ENCODE data around the gene ESR2. TPM values are rescaled to one million over a fixed set of nuclear protein-coding genes. Genes with fewer than 3 reads are reported as not detected.

ESR2 gene
- total and polyA plus RNA-seq, 4 experiments from 2014 or later, result 0.12 to 0.59 TPM; not detected in 2

DNA sequence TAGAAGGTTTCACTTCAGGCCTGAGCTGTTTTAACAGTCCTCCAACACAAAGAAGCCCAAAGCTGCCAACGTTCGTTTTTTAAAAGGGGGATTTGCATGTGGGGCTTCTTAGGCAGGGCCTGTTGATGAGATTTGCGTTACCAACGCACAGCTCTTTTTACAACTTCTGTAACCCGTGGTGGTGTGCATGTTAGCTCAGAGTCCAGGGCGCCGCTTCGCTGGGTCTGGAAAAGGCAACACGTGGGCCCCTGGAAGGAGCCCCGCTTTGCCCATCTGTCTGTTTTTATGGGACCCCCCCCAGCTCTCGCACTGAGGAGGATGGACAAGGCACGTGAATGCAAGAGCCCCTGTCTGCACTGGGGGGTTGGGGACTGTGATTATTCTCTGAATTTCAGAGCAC lies 84.0 kb downstream of the ESR2 start:
- CTCF ChIA-PET (ENCODE audit: partially characterized antibody), result no interaction called here
- POLR2A ChIA-PET (ENCODE audit: partially characterized antibody), result interaction anchor here (1.2 kb wide), 1 partner anchor 10 kb away, joined by 3 read pairs; no protein-coding TSS in a partner anchor
- Mint-ChIP-seq H3K9me3 (peaks cover 0 to 1% (median 0%) of the 10 kb centered on the region in 8 donors), H3K27ac (peak overlapping the region in 1 of 7 donors; percentile 10), H3K27me3 (no peaks in the 10 kb centered on the region), H3K4me3 (no peak overlapping the region), H3K36me3 (peaks cover 52 to 81% of the 10 kb centered on the region in 2 donors), H3K4me1 (peaks cover 0 to 1% (median 0%) of the 10 kb centered on the region in 4 donors)
- Histone ChIP-seq H3K27ac (ENCODE audit: low read depth, low read length) (no peak overlapping the region), H3K4me3 (ENCODE audit: low read length in 2 of 2) (no peak overlapping the region), H3K27me3 (ENCODE audit: insufficient read depth, low read length) (no peaks in the 10 kb centered on the region), H3K36me3 (ENCODE audit: insufficient read depth, low read length) (peaks cover 73% of the 10 kb centered on the region), H3K4me1 (ENCODE audit: insufficient read depth, low read length) (no peaks in the 10 kb centered on the region), H3K9me3 (ENCODE audit: control insufficient read depth in 1 of 2, low read length in 2 of 2) (no peaks in the 10 kb centered on the region)
- DNase-seq, result no peak
- intact Hi-C loops (cut with micrococcal nuclease), result no loop called here

DNA sequence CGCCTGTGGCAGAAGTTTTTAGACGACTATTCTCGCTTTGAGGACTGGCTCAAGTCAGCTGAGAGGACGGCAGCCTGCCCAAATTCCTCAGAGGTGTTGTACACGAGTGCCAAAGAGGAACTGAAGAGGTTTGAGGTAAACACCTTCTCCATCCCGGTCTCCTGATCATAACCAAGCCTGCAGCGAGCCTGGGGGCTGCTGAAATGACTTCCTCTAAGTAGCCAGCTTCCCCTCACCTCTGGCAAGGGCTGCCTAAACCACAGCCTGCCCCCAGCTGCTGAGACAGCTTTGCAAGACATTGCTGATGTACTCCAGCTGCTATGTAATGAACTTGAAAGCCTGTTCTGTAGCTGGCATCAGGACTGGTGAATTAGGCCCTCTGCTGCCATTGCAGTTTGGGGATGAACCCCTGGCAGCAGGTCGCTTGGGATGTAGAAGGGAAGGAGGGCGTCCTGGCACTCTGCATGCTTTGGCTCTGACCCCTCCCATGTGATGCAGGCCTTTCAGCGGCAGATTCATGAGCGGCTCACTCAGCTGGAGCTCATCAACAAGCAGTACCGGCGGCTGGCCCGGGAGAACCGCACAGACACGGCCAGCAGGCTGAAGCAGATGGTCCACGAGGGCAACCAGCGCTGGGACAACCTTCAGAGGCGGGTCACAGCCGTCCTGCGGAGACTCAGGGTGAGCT lies 84.6 kb downstream of the ESR2 start:
- H3K27me3 Mint-ChIP-seq, result no peaks in the 10 kb centered on the region
- Histone ChIP-seq H3K36me3 (ENCODE audit: insufficient read depth, low read length) (peaks cover 67% of the 10 kb centered on the region), H3K9me3 (ENCODE audit: control insufficient read depth in 1 of 2, low read length in 2 of 2) (no peaks in the 10 kb centered on the region), H3K4me1 (ENCODE audit: insufficient read depth, low read length) (no peaks in the 10 kb centered on the region), H3K4me3 (ENCODE audit: low read length in 2 of 2) (no peak overlapping the region), H3K27me3 (ENCODE audit: insufficient read depth, low read length) (no peaks in the 10 kb centered on the region), H3K27ac (ENCODE audit: low read depth, low read length) (no peak overlapping the region)
- peaks cover 51 to 82% of the 10 kb centered on the region in 2 donors for H3K36me3 Mint-ChIP-seq
- peak overlapping the region in 2 of 7 donors; percentile 52 to 81 for H3K27ac Mint-ChIP-seq
- peaks cover 0 to 1% (median 0%) of the 10 kb centered on the region in 4 donors for H3K4me1 Mint-ChIP-seq
- intact Hi-C loops (cut with micrococcal nuclease), result no loop called here
- no peak overlapping the region for H3K4me3 Mint-ChIP-seq
- DNase-seq, result no peak
- POLR2A ChIA-PET (ENCODE audit: partially characterized antibody), result interaction anchor here (1.2 kb wide), 1 partner anchor 9 kb away, joined by 3 read pairs; no protein-coding TSS in a partner anchor
- H3K9me3 Mint-ChIP-seq, result no peaks in the 10 kb centered on the region
- CTCF ChIA-PET (ENCODE audit: partially characterized antibody), result interaction anchor here (0.7 to 1.0 kb wide), 3 partner anchors 16 to 94 kb away, joined by 3 read pairs; no protein-coding TSS in a partner anchor

DNA sequence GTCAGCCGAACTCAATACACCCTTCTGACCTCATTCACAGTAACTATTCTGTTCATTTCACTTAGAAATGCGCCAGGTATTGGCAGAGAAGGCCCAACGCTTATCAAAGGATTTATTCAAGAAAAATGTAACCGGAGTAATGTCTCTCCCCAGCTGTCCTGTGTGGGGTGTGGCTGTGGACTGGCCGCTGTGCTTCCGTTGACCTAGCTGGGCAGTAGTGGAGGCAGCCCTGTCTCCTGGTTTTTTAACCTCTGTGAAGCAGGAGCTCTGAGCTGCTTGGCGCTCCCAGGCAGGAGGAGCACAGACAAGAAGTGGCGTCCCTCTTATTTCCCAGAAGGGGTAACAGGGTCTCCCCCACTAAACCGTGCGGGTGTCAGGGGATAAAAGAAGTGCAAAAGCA lies 85.2 kb downstream of the ESR2 start:
- no peak overlapping the region for H3K4me3 Mint-ChIP-seq
- POLR2A ChIA-PET (ENCODE audit: partially characterized antibody), result no interaction called here
- no peak for DNase-seq
- Histone ChIP-seq H3K27ac (ENCODE audit: low read depth, low read length) (no peak overlapping the region), H3K36me3 (ENCODE audit: insufficient read depth, low read length) (peaks cover 61% of the 10 kb centered on the region), H3K9me3 (ENCODE audit: control insufficient read depth in 1 of 2, low read length in 2 of 2) (no peaks in the 10 kb centered on the region), H3K4me3 (ENCODE audit: low read length in 2 of 2) (no peak overlapping the region), H3K4me1 (ENCODE audit: insufficient read depth, low read length) (no peaks in the 10 kb centered on the region), H3K27me3 (ENCODE audit: insufficient read depth, low read length) (no peaks in the 10 kb centered on the region)
- intact Hi-C loops (cut with micrococcal nuclease), result no loop called here
- no peaks in the 10 kb centered on the region for H3K9me3 Mint-ChIP-seq
- H3K36me3 Mint-ChIP-seq, result peaks cover 55 to 76% of the 10 kb centered on the region in 2 donors
- peaks cover 0 to 1% (median 0%) of the 10 kb centered on the region in 4 donors for H3K4me1 Mint-ChIP-seq
- H3K27ac Mint-ChIP-seq, result no peak overlapping the region
- H3K27me3 Mint-ChIP-seq, result no peaks in the 10 kb centered on the region
- CTCF ChIA-PET (ENCODE audit: partially characterized antibody), result interaction anchor here (0.7 to 1.0 kb wide), 3 partner anchors 16 to 95 kb away, joined by 3 read pairs; no protein-coding TSS in a partner anchor

DNA sequence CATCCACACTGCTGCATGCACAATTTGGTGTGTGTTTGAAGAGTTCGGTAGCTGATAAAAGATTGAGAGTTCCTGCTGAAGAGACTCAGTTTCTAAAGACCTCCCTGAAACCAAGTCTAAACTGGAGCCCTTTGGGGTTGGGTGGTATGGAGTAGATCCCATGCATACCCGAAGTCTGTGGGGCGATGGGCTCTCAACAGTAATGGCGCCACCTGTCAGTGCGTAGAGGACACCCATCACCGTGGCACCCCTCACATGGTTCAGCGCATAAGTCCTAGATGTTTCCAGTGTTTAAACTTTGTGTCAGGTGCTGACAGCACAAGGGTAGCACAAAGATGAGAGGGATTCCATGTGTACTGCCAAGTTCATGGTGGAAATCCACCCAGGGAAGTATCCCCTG lies 85.9 kb downstream of the ESR2 start:
- intact Hi-C loops (cut with micrococcal nuclease), result no loop called here
- ChIA-PET POLR2A (ENCODE audit: partially characterized antibody) (no interaction called here), CTCF (ENCODE audit: partially characterized antibody) (interaction anchor here (1.0 kb wide), 2 partner anchors 19 to 95 kb away, joined by 3 read pairs; no protein-coding TSS in a partner anchor)
- H3K27ac Mint-ChIP-seq, result peak overlapping the region in 1 of 7 donors; percentile 19
- no peaks in the 10 kb centered on the region for H3K9me3 Mint-ChIP-seq
- H3K27ac ChIP-seq (ENCODE audit: low read depth, low read length), result no peak overlapping the region
- peaks cover 55% of the 10 kb centered on the region for H3K36me3 ChIP-seq (ENCODE audit: insufficient read depth, low read length)
- no peaks in the 10 kb centered on the region for H3K9me3 ChIP-seq (ENCODE audit: control insufficient read depth in 1 of 2, low read length in 2 of 2)
- H3K4me3 ChIP-seq (ENCODE audit: low read length in 2 of 2), result no peak overlapping the region
- no peak overlapping the region for H3K4me3 Mint-ChIP-seq
- peaks cover 55 to 74% of the 10 kb centered on the region in 2 donors for H3K36me3 Mint-ChIP-seq
- peaks cover 0 to 3% (median under 1%) of the 10 kb centered on the region in 4 donors for H3K4me1 Mint-ChIP-seq
- no peak for DNase-seq
- H3K4me1 ChIP-seq (ENCODE audit: insufficient read depth, low read length), result no peaks in the 10 kb centered on the region
- no peaks in the 10 kb centered on the region for H3K27me3 ChIP-seq (ENCODE audit: insufficient read depth, low read length)
- no peaks in the 10 kb centered on the region for H3K27me3 Mint-ChIP-seq

DNA sequence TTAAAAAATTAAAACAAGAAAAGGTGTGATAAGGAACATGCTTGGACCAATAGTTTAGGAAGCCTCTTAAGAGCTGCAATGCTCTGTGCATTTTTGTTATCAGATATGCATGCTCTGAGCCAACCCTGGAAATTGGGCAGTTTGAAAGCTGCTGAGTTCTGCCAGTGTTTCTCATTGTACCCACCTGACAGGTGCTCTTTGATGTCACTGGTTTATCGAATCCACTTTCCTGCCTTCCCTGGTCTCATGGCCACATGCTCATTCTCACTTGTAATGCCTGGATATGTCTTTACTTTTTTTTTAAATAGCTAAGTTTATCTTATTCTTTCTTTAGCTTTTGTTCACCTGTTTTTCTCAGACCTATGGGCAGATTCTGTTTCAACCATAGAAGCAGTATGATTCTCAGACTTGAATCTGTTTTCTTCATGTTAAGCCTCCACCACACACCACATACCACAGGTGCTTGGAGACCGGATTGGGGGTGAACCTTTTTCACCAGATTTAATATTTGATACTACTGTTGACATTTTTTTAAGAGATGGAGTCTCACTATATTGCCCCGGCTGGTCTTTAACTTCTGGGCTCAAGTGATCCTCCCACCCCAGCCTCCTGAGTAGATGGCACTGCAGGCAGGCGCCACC lies 90.7 kb downstream of the ESR2 start:
- ChIA-PET POLR2A (ENCODE audit: partially characterized antibody) (interaction anchor here (1.0 kb wide), 1 partner anchor 10 kb away, joined by 3 read pairs; no protein-coding TSS in a partner anchor), CTCF (ENCODE audit: partially characterized antibody) (no interaction called here)
- Histone ChIP-seq H3K4me3 (ENCODE audit: low read length in 2 of 2) (no peak overlapping the region), H3K36me3 (ENCODE audit: insufficient read depth, low read length) (peaks cover 25% of the 10 kb centered on the region), H3K4me1 (ENCODE audit: insufficient read depth, low read length) (peaks cover 1% of the 10 kb centered on the region), H3K9me3 (ENCODE audit: control insufficient read depth in 1 of 2, low read length in 2 of 2) (no peaks in the 10 kb centered on the region), H3K27ac (ENCODE audit: low read depth, low read length) (no peak overlapping the region), H3K27me3 (ENCODE audit: insufficient read depth, low read length) (no peaks in the 10 kb centered on the region)
- H3K36me3 Mint-ChIP-seq, result peaks cover 34 to 65% of the 10 kb centered on the region in 2 donors
- no peak for DNase-seq
- H3K27ac Mint-ChIP-seq, result peak overlapping the region in 3 of 7 donors; percentile 55 to 72 (median 62)
- H3K4me3 Mint-ChIP-seq, result no peak overlapping the region
- H3K9me3 Mint-ChIP-seq, result peaks cover 0 to 1% (median 0%) of the 10 kb centered on the region in 8 donors
- intact Hi-C loops (cut with micrococcal nuclease), result no loop called here
- H3K27me3 Mint-ChIP-seq, result no peaks in the 10 kb centered on the region
- H3K4me1 Mint-ChIP-seq, result peaks cover 3 to 20% (median 13%) of the 10 kb centered on the region in 4 donors

DNA sequence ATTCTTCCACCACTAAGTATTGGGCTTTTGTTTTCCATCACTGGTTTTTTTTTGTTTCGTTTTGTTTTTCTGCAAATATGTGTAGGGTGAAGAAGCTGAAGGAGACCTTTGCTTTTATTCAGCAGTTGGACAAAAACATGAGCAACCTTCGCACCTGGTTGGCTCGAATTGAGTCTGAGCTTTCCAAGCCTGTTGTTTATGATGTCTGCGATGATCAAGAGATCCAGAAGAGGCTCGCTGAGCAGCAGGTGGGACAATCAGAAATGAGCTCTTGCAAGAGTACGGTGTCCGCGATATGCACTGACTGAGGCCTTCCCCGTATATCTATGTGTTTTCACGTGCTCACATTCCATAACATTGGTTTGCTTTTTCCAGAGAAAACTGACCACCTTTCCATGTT lies 91.5 kb downstream of the ESR2 start:
- H3K27ac ChIP-seq (ENCODE audit: low read depth, low read length), result no peak overlapping the region
- peaks cover 9% of the 10 kb centered on the region for H3K4me1 ChIP-seq (ENCODE audit: insufficient read depth, low read length)
- no peaks in the 10 kb centered on the region for H3K27me3 ChIP-seq (ENCODE audit: insufficient read depth, low read length)
- no peak overlapping the region for H3K4me3 ChIP-seq (ENCODE audit: low read length in 2 of 2)
- intact Hi-C loops (cut with micrococcal nuclease), result no loop called here
- H3K9me3 ChIP-seq (ENCODE audit: control insufficient read depth in 1 of 2, low read length in 2 of 2), result no peaks in the 10 kb centered on the region
- POLR2A ChIA-PET (ENCODE audit: partially characterized antibody), result interaction anchor here (1.0 kb wide), 1 partner anchor 9 kb away, joined by 3 read pairs; no protein-coding TSS in a partner anchor
- DNase-seq, result no peak
- Mint-ChIP-seq H3K27ac (peak overlapping the region in 4 of 7 donors; percentile 24 to 62 (median 32)), H3K4me3 (no peak overlapping the region), H3K9me3 (peaks cover 0 to 1% (median 0%) of the 10 kb centered on the region in 8 donors), H3K4me1 (peaks cover 3 to 24% (median 18%) of the 10 kb centered on the region in 4 donors), H3K36me3 (peaks cover 31 to 62% of the 10 kb centered on the region in 2 donors), H3K27me3 (no peaks in the 10 kb centered on the region)
- CTCF ChIA-PET (ENCODE audit: partially characterized antibody), result no interaction called here
- H3K36me3 ChIP-seq (ENCODE audit: insufficient read depth, low read length), result peaks cover 18% of the 10 kb centered on the region

DNA sequence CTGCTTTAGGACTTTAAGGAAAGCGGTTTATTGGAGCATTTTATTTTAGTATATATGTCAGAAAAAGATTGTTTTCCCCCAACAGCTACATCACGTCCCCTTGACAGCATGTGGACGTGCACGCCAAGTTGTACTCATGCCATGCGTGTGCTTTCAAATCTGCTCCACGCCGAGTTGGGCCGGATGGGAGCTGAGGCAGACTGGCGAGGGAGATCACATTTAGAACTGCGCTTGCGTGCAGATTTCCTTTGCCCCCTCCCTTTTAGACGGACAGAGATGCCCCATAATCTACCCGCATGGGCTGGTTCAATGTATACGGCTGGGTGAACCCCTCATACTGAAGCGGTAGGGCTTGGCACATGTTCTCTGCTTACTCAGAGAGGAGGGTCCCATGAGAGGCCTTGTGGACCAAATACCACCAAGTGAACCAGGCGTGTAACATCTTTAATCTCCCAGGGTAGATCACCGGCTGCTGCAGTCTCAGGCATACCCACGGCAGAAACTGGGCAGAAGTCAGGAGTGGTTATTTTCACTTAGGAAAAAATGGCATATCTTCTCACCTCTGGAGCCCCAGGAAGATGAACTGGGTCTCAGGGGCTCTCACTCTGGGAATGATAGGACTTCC lies 92.1 kb downstream of the ESR2 start:
- no peak overlapping the region for H3K4me3 ChIP-seq (ENCODE audit: low read length in 2 of 2)
- Mint-ChIP-seq H3K27me3 (no peaks in the 10 kb centered on the region), H3K9me3 (peaks cover 0 to 3% (median 0%) of the 10 kb centered on the region in 8 donors), H3K36me3 (peaks cover 34 to 66% of the 10 kb centered on the region in 2 donors), H3K4me3 (no peak overlapping the region), H3K4me1 (peaks cover 7 to 31% (median 24%) of the 10 kb centered on the region in 4 donors), H3K27ac (peak overlapping the region in 2 of 7 donors; percentile 12 to 32)
- H3K4me1 ChIP-seq (ENCODE audit: insufficient read depth, low read length), result peaks cover 9% of the 10 kb centered on the region
- ChIA-PET POLR2A (ENCODE audit: partially characterized antibody) (no interaction called here), CTCF (ENCODE audit: partially characterized antibody) (interaction anchor here (1.6 kb wide), 1 partner anchor 93 kb away, joined by 3 read pairs; no protein-coding TSS in a partner anchor)
- intact Hi-C loops (cut with micrococcal nuclease), result no loop called here
- no peaks in the 10 kb centered on the region for H3K27me3 ChIP-seq (ENCODE audit: insufficient read depth, low read length)
- peaks cover 18% of the 10 kb centered on the region for H3K36me3 ChIP-seq (ENCODE audit: insufficient read depth, low read length)
- DNase-seq, result no peak
- H3K27ac ChIP-seq (ENCODE audit: low read depth, low read length), result no peak overlapping the region
- H3K9me3 ChIP-seq (ENCODE audit: control insufficient read depth in 1 of 2, low read length in 2 of 2), result no peaks in the 10 kb centered on the region
